Activated T-cell treated with anti-CD3 and anti-CD28 coated beads, Interleukin-2, amount 50 U/mL, for 48 hours (primary cell): Measurements from ENCODE around the gene CCSAP.
"Not testable (repeated sequence)": the region's sequence is repeated elsewhere in the genome, so short reads cannot be mapped to it uniquely, and the experiment has no call there.

Experiments used
- DNase-seq, 2 experiments: peaks; one replicate each; pipeline ENCODE4 v3.0.0-alpha.2; 2020

Gene CCSAP

DNA sequence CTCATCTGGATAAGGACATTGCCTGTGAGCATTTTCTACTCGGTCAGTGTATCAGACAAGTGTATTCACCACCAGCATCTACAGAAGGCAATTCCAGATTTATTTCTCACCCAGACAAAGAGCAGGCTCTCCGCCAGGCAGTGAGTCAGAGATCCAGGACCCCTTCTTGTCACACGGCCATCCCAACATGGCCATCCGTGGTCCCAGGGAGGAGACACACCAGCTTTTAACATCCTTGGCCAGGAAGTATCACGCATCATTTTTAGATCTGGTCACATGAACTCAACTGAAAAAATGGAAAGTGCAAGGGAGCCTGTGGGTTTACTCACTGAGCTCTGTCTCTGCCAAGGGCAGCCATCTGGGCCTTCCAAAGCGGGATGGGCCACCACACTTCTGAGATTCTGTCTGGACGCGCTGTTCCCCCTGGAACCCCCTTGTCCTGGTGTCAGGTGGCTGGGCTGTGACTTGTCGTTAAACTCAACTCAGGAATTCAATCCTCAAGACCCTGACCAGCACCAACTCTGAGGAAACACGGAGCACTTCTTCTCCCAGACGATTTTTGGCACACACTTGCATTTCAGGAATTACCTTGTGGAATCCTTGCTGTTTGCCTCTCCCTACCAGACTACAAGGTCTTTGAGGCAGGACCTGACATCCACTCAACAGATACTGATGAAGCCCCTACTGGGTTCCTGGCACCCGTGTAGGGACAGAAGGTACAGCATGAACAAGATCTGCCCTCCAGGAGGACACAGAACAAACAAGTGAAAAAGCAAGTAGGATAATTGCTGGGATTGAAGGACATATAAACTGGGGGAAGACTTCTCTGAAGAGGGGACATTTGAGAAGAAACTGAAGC lies 21.6 kb upstream of the CCSAP start:
- DNase-seq: no peak

DNA sequence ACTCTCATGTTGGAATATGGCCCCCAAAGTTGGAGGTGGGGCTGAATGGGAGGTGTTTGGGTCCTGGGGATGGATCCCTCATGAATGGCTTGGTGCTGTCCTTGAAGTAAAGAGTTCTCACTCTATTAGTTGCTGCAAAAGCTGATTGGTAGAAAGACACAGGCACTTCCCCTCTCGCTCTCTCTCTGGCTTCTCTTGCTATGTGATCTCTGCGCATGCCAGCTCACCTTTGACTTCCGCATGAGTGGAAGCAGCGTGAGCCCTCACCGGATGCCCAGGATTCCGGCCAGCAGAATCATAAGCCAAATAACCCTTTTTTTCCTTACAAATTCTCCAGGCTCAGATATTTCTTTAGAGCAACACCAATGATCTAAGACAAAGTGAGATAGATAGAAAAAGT lies 20.9 kb upstream of the CCSAP start:
- no peak for DNase-seq

DNA sequence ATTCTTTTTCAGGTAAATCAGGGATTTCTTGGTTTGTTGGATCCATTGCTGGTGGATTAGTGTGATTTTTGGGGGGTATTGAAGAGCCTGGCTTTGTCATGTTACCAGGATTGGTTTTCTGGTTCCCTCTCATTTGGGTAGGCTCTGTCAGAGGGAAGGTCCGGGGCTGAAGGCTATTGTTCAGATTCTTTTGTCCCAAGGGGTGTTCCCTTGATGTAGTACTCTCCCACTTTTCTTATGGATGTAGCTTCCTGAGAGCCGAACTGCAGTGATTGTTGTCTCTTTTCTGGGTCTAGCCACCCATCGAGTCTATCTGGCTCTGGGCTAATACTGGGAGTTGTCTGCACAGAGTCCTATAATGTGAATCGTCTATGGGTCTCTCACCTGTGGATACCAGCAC lies 17.6 kb upstream of the CCSAP start:
- DNase-seq: no peak

DNA sequence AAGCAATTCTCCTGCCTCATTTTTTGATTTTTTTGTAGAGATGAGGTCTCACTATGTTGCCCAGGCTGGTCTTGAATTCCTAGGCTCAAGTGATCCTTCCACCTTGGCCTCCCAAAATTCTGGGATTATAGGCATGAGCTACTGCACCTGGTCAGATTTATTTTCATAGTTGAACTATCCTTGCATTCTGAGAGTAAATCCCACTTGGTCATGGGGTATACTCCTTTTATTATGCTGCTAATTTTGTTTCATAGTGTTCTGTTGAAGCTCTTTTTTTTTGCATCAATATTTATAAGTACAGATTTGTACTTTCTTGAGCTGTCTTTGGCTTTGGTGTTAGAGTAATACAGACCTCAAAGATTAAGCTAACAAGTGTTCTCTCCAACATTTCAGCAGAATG lies 12.8 kb upstream of the CCSAP start:
- DNase-seq: no peak

DNA sequence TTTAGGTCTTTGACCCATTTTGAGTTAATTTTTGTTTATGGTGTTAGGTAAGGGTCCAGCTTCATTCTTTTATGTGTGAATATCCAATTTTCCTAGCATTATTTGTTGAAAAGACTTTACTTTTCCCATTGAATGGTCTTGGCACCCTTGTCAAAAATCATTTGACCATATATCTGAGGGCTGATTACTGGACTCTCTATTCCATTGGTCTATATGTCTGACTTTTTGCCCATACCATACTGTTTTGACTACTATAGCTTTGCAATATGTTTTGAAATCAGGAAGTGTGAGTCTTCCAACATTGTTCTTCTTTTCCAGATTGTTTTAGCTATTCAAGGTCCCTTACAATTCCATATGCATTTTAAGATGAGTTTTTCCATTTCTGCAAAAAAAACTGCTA lies 11.4 kb upstream of the CCSAP start:
- DNase-seq: no peak

DNA sequence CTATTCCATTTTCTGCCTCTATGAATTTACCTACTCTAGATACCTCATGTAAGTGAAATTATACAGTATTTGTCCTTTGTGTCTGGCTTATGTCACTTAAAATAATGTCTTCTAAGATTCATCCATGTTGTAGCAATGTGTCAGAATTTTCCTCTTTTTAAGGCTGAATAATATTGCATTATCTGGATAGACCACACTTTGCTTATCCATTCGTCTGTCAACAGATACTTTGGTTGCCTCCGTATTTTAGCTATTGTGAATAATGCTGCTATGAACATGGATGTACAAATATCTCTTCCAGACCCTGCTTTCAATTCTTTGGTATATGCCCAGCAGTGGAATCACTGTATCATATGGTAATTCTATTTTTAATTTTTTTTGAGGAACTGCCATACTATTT lies 10.1 kb upstream of the CCSAP start:
- DNase-seq: no peak

DNA sequence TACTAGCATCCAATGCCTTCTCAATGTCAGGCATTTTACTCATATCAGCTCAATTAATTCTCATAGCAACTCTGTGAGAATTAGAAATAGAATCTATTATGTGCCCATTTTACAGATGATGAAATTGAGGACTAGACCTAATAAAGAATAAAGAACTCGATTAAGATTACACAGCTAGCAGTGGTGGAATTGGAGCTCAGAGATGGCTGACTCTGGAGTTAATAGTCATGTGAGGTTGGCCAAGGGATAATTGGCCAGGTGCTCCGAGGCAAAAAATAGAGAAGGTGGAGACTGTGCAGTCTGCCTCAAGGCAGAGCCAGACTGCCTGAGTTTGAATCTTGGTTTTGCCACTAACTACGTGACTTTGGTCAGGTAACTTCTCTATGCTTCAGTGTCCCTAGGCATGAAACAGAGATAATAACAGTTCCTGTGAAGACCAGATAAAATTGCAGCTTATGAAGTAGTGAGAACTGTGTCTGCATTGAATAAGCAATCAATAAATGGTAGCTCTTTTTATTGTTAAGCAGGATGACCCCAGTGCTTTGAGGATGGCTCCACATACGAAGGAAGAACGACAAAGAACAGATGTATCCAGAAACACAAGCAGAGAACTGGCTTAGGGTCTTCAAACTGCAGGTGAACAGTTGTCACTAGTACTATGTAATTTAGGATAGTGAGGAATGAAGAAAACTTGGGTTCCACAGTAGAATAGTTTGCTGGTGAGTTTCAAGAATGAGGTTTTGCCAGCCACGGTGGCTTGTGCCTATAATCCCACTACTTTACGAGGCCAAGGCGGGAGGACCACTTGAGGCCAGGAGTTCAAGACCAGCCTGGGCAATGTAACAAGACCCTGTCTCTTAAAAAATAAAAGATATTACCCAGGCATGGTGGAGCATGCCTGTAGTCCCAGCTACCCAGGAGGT lies 6.9 kb upstream of the CCSAP start:
- DNase-seq: no peak

DNA sequence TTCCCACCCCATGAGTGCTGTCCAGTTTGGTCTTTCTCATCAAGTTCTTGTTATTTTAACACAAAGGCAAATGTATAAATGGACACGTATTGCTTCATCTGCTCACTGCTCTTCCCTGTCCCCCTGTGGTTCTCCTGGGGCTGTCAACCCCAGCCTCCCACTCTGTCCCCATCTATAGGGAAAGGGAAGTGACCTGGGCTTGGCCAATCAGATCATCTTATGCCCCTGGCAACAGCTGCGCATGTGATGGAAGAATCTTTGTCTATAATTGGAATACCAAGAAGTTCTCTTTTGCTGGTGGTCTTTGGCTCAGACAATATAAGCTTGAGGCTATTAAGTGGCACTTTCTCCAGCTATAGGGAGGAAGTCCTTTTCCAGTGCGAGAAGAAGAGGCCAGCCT lies 4.7 kb upstream of the CCSAP start:
- no peak for DNase-seq

DNA sequence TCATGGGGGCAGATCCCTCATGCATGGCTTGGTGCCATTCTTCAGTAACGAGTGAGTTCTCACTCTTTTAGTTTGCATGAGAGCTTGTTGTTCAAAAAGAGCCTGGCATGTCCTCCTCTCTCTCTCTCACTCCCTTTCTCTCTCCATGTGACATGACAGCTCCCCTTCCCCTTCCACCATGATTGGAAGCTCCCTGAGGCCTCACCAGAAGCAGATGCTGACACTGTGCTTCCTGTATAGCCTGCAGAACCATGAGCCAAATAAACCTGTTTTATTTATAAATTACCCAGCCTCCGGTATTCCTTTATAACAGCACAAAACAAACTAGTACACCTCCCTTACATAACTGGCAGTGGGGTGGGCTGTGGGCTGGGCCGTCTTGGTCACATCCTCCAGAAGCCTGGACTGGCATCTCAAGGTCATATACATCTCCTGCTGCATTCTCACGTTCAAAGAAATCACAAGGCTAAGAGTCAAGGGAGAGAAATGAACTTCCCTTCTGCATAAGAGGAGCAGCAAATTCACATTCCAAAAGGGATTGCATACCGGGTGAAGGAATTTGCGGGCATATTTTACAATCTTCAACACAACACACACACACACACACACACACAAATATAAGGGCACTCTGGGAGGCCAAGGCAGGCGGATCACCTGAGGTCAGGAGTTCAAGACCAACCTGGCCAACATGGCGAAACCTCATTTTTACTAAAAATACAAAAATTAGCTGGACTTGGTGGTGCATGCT lies 2.3 kb upstream of the CCSAP start:
- no peak for DNase-seq

DNA sequence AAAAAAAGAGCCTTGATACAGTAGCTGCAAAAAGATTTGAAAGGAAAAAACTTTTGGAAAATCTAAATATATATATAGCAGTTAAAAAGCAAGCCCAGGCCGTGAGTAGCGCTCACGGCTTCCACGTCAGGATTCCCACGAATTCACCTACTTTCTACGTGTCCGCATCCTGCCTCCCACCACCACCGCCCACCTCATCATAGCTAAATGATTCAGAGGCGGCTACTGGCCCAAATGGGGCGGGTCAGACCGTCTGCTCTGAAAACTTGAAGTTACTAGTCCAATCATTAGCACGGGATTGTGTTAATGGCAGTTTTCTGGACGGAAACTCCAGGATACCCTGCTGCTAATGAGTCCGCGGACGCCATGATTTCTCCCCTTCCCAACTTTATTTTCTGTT lies 1.3 kb upstream of the CCSAP start:
- DNase-seq: peak in 1 of 2 experiments; percentile 43

DNA sequence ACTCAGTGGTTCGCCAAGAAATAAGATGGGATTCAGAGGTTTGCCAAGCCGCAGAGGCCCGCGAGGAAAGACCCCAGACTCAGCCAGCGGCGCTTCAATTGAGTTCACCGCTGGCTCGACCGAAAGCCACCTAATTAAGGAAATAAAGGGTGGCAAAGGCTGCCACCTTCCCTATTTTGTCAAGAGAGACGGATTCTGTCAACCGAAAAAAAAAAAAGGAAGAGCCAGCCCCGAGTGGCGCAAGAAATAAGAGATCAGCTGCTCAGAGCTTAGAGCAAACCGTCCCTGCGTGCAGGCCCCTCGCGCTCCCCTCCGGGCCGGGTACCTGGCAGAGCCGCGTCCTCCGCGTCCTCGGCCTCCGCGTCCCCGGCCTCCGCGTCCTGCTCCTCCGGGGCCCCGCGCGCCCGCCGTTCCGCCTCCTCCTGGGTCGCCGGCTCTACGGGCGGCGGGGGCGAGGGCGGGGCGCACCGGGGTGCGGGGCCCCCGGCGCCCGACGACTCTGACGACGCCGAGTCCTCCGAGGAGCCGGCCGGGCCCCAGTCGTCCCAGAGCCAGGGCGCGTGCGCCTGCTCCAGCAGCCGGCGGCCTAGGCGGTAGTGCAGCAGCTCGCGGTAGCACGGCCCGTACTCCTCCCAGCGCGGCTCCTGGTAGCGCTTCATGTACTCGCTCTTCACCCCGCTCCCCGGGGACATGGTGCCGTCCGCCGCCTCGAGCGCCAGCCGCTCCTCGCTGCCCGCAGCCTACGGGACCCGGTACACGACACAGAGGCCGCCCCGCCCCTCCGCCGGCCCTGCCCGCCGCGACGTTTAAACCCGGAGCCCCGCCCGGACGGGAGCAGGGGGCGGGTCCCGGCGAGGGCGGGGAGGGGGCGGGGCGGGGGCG lies 832 bp downstream of the CCSAP start:
- DNase-seq: peak; percentile 82 to 86

DNA sequence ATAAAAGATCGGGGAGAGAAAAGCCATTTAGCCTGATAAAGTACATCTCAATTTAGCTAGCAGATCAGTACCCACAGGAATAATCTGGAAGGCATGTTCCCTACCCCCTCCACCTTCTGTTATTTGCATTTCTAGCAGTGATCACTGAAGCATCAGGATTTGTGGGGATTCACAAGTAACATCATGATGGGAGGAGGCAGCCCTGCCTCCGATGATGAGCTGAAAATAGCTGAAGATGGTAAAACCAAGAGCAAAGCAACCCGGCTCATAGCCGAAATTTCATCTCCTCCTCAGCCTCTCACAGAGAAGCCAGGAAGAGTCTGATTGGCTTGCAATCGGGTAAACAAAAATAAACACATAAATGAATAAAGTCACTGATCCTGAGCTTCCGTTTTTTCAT lies 2.4 kb downstream of the CCSAP start:
- no peak for DNase-seq

DNA sequence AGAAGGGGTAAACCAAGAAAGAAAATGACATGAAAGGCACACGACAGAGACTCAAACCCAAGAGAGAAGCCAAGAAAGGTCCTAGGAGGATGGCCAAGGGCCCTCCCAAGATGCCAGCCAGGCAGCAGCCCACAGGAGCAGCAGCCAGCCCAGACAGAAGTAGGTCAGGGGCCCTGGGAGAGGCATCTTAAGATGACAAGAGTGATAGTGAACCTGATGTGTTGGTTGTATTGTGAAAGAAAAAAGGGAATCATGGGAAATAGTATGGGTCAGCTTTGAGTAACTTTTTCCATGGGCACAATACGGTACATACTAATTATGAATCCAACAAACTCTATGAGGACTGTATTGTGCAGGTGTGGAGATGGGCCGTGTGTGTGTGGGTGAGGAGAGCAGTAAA lies 3.3 kb downstream of the CCSAP start:
- peak in 1 of 2 experiments; percentile 40 for DNase-seq

DNA sequence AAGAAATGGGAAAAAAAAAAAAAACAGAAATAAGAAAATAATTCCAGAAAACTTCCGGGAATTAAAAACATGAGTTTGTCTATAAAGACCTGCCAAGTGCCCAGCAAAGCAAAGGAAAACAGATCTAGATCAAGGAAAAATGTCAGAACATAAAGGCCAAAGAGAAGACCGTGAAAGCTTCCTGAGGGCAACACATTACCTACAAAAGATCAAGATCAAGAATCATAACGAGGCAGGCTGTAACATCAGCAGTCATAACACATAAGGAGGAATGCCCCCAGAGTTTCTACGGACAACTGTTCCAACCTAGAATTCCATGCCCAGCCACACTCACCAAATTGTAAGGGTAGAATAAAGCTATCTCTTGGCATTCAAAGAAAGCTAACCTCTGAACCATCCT lies 3.8 kb downstream of the CCSAP start:
- no peak for DNase-seq

DNA sequence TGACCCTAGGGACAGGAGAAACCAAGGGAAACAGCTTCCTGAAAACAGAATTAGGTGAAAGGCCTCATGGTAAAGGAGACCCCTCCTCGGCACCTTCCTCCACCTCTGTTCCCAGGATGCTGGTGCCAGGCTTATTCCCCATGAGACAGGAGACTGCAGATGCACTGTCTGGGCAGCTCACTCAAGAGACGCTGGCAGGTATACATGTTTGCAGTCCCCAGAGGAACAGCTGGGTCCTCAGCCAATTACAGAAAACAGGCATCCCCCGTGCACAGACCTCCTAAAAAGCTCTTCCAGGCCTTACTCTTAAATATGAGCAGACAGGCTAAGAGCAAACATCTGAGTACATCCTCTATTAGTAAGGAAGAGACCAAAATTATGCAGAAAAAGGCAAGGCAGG lies 6.5 kb downstream of the CCSAP start:
- DNase-seq: no peak

DNA sequence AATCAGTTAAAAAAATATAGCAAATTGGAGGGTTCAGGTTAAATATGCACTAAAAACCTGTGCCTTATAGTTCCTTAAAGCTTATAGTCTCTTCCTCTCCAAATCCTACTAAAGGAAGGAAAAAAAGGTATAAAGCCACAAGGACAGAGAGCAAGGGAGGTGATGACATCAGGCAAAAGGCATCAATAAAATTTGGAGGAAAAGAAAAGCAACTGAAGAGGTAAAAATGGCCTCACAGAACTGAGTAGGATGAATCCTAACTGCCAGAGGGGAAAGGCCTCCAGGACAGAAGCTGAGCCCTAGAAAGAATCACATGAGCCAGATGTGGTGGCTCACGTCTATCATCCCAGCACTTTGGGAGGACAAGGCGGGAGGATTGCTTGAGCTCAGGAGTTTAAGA lies 8.1 kb downstream of the CCSAP start:
- DNase-seq: no peak

DNA sequence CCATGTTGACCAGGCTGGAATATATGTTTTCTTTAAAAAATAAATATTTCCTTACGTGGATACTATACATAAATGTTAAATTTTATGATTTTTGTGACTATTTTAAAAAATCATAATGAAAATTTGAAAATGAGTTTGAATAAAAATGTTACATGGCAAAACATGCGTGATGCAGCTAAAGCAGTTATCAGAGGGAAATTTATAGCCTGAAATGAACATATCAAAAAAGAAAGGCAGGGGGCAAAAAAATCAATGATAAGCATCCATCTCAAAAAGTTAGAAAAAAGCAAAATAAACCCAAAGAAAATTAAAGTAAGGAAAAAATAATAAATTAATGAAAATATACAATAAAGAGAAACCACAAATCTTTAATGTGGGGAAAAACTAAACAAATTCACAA lies 8.6 kb downstream of the CCSAP start:
- DNase-seq: no peak

DNA sequence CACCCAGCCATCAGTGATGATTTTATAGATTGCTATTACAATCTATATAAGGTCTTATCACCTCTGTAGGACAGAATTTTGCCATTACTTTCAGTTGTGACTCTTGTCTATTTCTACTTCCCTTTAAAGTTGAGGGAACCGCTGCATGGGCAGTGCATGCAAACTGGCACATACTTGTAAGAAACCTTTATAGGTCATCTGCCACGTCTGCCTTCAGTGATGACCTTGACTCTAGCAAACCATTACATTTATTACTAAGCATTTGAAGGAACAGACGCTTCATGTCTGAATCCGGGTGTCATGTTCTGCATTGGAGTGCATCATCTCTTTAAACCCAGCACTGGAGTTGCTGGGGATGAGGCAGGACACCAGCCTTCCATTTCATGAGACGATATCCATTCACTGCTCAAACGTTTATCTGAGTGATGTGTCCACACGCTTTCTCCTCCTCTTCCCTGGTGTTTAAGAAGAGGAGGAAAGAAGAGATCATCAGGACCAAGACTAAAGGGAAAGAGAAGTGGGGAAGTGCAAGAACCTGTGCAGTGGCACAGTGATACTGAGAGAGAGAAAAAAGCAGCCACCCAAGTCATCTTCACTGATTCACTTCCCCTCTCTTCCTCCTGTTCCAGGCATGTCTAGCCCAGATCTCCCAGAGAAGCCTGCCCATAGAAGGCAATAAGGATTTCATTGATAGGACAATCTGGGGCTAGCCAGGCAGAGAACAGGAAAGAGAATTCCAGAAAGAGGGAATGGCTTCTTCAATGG lies 14.1 kb downstream of the CCSAP start:
- no peak for DNase-seq

DNA sequence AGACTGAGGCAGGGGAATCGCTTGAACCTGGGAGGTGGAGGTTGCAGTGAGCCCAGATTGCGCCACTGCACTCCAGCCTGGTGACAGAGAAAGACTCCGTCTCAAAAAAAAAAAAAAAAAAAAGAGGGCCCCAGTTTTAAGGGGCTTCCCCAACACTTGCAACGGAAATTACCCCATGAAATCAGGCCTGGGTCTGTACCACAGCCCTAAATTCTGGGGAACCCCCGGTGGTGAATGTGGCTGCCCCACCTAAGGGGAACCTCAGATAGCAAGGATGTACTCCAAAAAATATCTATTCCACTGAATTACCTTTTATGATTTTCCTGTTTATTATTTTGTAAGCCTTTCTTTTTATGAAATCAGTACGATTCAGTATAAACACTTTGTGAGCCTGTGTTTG lies 15.1 kb downstream of the CCSAP start:
- DNase-seq: not testable (repeated sequence)

DNA sequence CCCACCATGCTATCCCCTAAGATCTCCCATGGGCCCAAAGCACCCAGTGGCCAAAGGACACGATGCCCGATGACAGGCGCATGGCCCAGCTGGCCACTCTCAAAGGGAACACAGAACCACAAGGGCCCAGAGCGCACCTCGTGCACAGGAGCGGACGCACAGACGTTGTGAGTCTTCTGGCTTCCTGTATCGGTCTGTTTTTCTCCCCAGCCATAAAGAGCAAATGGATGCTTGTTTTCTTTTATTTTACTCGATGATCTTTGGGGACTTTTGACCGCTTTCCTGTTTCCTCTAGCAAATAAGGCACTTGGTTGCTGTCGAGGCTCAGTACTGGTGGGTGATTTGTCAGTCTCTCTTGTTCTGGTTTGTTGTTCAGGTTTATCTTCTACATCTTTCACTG lies 16.2 kb downstream of the CCSAP start:
- DNase-seq: no peak

DNA sequence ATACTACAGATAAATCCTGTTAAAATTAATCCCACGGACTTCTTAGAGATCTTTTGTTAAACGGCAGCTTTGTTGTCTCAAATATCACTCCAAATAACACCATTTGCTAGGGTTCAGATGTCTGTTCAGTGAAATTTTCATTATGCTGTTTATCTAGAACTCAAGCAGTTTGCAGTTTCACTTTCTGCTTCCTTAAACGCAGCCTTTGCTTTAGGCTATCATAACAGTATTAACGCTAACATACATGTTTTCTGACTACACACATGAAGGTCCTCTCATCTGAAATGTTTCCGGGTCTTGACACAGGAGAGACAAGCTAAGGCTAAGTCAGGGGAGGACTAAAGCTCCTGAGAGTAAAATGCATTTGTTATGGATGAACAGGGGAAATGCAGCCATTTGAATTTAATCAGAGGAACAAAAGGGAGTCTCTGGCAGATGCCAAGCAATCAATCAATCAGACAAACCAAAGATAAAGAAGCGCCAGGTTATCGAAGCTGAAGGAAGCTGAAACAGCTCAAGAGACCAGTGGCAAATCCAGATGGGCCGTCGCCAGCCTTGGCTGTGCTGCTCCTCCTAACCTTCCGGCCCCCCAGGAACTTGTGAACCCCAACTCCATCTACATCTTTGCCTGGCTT lies 16.9 kb downstream of the CCSAP start:
- DNase-seq: no peak
